Adipocyte (in vitro differentiated cells): ENCODE data around the gene GPR157.

ENCODE experiments used
- DNase-seq: peaks from one replicate; pipeline ENCODE4 v3.0.0-alpha.2; 2015; ENCODE audit warnings: low read depth
- H3K27me3 ChIP-seq: replicated peaks from 2 replicates; pipeline ENCODE4 v1.7.0; 2013; ENCODE audit warnings: mild to moderate bottlenecking, low read length, moderate library complexity; ENCODE audit not compliant: control insufficient read depth, insufficient read depth
- H3K36me3 ChIP-seq: 2 replicates; pipeline ENCODE4 v1.7.0; 2013; ENCODE audit warnings: low read length, mild to moderate bottlenecking, moderate library complexity; ENCODE audit not compliant: control insufficient read depth, insufficient read depth, severe bottlenecking
- H3K4me1 ChIP-seq: 2 replicates; pipeline ENCODE4 v1.7.0; 2013; ENCODE audit warnings: mild to moderate bottlenecking, low read length, moderate library complexity; ENCODE audit not compliant: control insufficient read depth, insufficient read depth
- H3K4me3 ChIP-seq: 2 replicates; pipeline ENCODE4 v1.7.0; 2013; ENCODE audit warnings: mild to moderate bottlenecking, low read length, moderate library complexity
- H3K9ac ChIP-seq: 2 replicates; pipeline ENCODE4 v1.7.0; 2013; ENCODE audit warnings: mild to moderate bottlenecking, low read length, moderate library complexity
- H3K9me3 ChIP-seq: 2 replicates; pipeline ENCODE4 v1.7.0; 2013; ENCODE audit warnings: mild to moderate bottlenecking, low read length, moderate library complexity; ENCODE audit not compliant: control insufficient read depth

Gene GPR157

DNA sequence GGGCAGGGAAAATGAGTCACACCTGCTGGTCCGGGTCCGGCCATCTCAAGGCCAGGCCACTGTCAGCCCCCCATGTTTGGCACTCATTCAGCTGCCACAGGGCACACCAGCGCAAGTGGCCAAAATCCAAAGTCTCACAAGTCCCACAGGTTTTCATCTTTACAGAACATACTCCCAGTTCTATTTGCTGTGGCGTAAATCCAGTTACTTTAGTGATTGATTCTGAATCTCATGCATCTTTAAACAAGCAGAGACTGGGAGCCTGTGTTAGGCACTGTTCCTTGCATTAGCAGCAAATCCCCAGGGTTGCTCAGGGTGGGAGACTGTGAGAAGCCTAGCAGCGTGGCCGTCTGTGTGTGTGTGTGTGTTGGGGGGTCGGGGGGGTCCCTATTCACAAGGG is 58.4 kb downstream of the GPR157 start:
- H3K4me1 ChIP-seq = peaks cover 43% of the 10 kb centered on the region
- no peak for DNase-seq
- peak overlapping the region; percentile 79 for H3K9ac ChIP-seq
- H3K27me3 ChIP-seq = no peaks in the 10 kb centered on the region
- no peak overlapping the region for H3K4me3 ChIP-seq
- no peaks in the 10 kb centered on the region for H3K9me3 ChIP-seq
- H3K36me3 ChIP-seq = no peaks in the 10 kb centered on the region

- H3K9me3 ChIP-seq = no peaks in the 10 kb centered on the region
- peak within 1 kb of the TSS; percentile 80 for H3K4me3 ChIP-seq
Observed at GRCh38 chr1:9069326-9070100, 59.4 kb downstream of the GPR157 start, which contains the start of gene SLC2A5. Gene SLC2A5, minus strand, starts transcription at chr1:9069635. Its CDS starts 99 bp downstream, at chr1:9069536.

DNA sequence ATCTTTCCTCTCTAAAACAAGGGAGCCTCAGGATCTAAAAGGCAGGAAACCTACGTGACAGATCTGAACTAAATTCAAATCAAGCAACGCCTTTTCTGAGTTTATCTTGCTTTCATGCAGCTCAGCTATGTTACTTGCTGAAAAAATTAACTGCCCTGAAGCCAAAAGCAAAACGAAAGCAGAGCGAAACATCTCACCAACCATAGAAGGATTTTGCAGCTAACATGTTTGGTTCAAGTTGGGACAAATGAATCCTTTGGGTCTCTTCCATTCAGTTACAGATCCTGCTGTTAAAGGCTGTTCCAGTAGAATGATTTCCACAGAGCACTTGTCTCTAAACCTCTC is 59.9 kb downstream of the GPR157 start:
- Histone ChIP-seq H3K4me3 (peak overlapping the region; percentile 80), H3K9ac (peak overlapping the region; percentile 79), H3K36me3 (no peaks in the 10 kb centered on the region), H3K27me3 (no peaks in the 10 kb centered on the region), H3K9me3 (no peaks in the 10 kb centered on the region), H3K4me1 (peaks cover 59% of the 10 kb centered on the region)
- no peak for DNase-seq

More at GRCh38 chr1:9069326-9070100, 59.4 kb downstream of the GPR157 start, which contains the start of gene SLC2A5:
- Histone ChIP-seq H3K9ac (peak within 1 kb of the TSS; percentile 79), H3K36me3 (no peaks in the 10 kb centered on the region), H3K27me3 (no peaks in the 10 kb centered on the region), H3K4me1 (peaks cover 53% of the 10 kb centered on the region)
- DNase-seq = no peak

DNA sequence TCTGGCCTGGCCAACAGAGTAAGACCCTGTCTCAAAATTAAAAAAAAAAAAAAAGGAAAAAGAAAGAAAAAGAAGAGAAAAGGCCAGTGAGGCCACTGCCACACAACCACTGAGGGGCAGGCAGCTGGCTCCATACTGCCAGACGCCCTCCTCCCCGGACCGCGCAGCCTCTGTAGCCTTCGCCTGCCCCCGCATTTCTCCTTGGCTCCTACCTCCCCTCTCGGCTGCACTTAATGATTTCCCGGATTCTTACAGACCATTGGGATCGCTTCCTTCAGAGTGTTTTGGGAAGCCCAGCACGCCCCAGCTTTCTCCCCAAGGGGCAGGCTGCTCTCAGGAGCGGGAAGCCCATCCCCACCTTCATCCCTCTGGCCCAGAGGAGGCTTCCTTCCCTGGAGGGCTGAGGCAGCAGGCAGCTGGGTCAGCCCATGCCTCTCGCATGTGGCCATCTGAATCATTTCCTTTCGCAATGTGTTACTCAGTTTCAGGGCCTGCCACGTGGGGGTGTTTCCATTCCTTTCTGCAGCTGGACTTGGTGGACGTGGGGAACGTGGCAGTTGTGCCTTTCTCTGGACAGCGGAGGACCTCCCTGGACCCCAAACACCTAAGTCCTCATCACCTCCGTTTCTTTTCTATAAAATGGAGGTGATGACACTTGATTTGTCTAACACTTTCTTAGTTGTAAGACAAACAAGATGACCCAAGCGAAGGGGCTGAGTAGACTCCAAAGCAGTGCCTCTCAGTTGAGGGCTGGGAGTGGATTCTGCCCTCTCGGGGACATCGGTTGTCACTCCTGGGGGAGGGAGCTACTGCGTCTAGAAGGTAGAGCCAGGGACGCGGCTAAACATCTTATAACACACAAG is 61.7 kb downstream of the GPR157 start:
- no peaks in the 10 kb centered on the region for H3K36me3 ChIP-seq
- H3K4me3 ChIP-seq = peak overlapping the region; percentile 80
- H3K4me1 ChIP-seq = peaks cover 62% of the 10 kb centered on the region
- H3K27me3 ChIP-seq = no peaks in the 10 kb centered on the region
- no peaks in the 10 kb centered on the region for H3K9me3 ChIP-seq
- peak overlapping the region; percentile 50 for H3K9ac ChIP-seq
- DNase-seq = peak; percentile 73

DNA sequence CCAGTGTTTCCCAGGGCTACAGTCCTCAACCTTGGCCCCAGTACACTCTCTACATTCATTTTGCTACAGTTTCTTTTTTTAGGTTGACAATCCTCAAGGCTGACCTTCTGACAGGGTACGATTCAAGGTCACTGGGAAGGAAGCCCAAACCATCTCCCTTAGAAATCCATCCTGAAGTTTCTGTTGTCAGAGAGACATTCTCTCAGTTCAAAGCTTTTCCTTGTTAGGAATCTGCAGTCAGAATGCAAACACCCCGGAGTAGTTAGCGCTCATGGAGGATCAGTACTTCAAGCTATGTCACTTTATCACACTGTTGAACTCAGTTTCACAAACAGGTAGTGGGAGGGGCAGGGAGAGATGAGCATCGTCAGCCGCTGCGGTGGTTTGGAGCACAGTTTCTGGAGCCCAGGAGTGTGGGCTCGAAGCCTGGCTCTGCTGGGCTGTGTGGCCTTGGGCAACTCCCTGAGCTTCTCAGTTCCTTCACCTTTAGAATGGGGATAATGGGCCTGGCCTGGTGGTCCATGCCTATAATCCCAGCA is 63.6 kb downstream of the GPR157 start:
- no peak for DNase-seq
- no peaks in the 10 kb centered on the region for H3K36me3 ChIP-seq
- no peaks in the 10 kb centered on the region for H3K27me3 ChIP-seq
- H3K9ac ChIP-seq = peak overlapping the region; percentile 24
- H3K4me1 ChIP-seq = peaks cover 73% of the 10 kb centered on the region
- H3K4me3 ChIP-seq = no peak overlapping the region
- H3K9me3 ChIP-seq = no peaks in the 10 kb centered on the region

DNA sequence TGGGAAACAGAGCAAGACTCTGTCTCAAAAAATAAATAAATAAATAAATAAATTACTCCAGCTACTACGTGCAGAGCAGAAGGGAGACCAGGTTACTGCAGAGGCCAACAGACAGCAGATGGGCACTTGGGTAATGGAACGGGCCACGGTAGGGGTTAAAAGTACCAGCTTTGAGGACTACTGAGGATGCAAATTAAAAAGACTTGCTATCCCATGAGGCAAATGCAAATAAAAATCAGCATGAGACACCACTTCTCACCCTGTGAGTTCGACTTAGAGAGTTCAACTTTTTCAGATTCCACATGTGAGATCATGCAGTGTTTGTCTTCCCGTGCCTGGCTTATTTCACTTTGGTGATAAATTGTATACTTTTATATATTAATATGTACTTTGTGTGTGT is 66.1 kb downstream of the GPR157 start:
- H3K9me3 ChIP-seq = no peaks in the 10 kb centered on the region
- H3K27me3 ChIP-seq = no peaks in the 10 kb centered on the region
- no peak for DNase-seq
- H3K9ac ChIP-seq = no peak overlapping the region
- peaks cover 64% of the 10 kb centered on the region for H3K4me1 ChIP-seq
- peaks cover 2% of the 10 kb centered on the region for H3K36me3 ChIP-seq
- no peak overlapping the region for H3K4me3 ChIP-seq

DNA sequence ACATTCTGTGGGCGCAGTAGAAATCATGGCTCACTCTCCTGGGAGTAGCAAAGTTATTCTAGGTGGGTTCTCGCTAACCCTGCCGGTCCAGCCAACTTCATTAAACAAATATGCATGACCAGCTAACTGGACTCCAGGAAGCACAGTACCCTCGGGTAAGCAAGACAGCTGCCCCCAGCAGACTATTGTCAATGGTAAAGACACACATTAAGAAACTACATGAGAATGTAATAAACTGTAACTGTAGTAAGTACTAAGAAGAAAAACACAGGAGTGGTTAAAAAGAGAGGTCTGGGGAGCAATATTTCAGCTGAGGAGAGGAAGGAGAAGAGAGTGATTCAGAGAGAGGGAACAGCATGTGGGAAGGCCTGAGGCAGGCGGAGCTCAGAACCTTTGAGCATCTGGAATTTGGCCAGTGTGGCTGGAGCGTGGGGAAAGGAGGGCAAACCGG is 66.9 kb downstream of the GPR157 start:
- H3K9ac ChIP-seq = peak overlapping the region; percentile 46
- H3K4me1 ChIP-seq = peaks cover 56% of the 10 kb centered on the region
- peaks cover 9% of the 10 kb centered on the region for H3K36me3 ChIP-seq
- H3K4me3 ChIP-seq = peak overlapping the region; percentile 40
- DNase-seq = peak; percentile 16
- H3K9me3 ChIP-seq = no peaks in the 10 kb centered on the region
- no peaks in the 10 kb centered on the region for H3K27me3 ChIP-seq

GRCh38 chr1:9061252-9061960 is 67.5 kb downstream of the GPR157 start:
- Histone ChIP-seq H3K36me3 (peaks cover 15% of the 10 kb centered on the region), H3K4me1 (peaks cover 50% of the 10 kb centered on the region), H3K9ac (peak overlapping the region; percentile 46), H3K27me3 (no peaks in the 10 kb centered on the region), H3K4me3 (peak overlapping the region; percentile 40), H3K9me3 (no peaks in the 10 kb centered on the region)
- DNase-seq = no peak

DNA sequence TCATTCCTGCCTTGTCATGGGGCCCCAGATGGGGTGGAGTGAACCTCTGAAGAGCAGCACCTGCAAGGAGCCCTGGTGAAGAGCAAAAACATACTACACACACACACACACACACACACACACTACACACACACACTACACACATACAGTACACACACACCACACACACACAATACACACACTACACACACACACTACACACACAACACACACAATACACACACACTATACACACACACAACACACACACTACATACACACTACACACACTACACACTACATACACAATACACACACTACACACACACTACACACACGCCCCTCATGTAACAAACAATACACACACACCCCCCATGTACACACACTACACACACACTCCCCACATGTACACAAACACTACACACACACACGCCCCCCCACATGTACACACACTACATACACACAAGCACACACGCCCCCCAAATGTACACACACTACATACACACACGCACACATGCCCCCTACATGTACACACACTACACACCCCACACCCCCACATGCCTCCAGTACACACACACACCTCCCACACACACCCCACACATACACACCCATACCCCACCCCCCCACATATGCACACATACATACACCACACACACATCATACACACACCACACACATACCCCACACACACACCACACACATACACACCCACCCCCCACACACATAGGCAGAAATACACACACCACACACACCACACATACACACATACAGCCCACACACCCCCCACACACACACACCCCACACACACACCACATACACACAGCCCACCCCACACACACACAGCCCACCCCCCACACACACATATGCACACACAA is 68.8 kb downstream of the GPR157 start:
- Histone ChIP-seq H3K4me3 (no peak overlapping the region), H3K4me1 (peaks cover 37% of the 10 kb centered on the region), H3K27me3 (no peaks in the 10 kb centered on the region), H3K9me3 (no peaks in the 10 kb centered on the region), H3K36me3 (peaks cover 17% of the 10 kb centered on the region), H3K9ac (no peak overlapping the region)
- DNase-seq = no peak

DNA sequence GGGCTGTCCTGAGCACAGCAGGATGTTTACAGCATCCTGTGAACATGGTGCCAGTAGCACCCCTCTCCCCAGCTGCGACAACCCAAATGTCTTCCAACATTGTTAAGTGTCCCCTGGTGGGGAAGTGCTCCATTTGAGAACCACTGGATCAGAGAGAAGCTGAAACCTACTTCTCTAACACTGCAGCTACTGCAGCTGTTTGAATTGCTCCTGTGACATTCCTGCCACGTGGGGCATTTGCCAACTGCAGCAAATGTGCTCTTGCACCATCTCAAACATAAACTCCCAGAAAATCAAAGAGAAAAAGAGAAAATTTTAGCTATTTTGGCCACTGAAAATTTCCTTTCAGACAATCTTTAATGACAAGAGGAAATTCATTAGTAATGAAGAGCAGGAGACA is 70.4 kb downstream of the GPR157 start:
- H3K27me3 ChIP-seq = no peaks in the 10 kb centered on the region
- DNase-seq = peak; percentile 66
- H3K9me3 ChIP-seq = no peaks in the 10 kb centered on the region
- H3K4me1 ChIP-seq = peaks cover 25% of the 10 kb centered on the region
- H3K4me3 ChIP-seq = no peak overlapping the region
- peak overlapping the region; percentile 2 for H3K9ac ChIP-seq
- peaks cover 17% of the 10 kb centered on the region for H3K36me3 ChIP-seq
